HEK293 (cell line): Measurements from ENCODE around the gene ADAM23.

Experiments
- CTCF ChIA-PET: fragments of 350-600 bp; formaldehyde crosslinking; extraction: SDS; loops from one replicate; lab custom pipeline; 2021; ENCODE audit warnings: antibody characterized with exemption; lab: Yijun Ruan, JAX
- POLR2A ChIA-PET: fragments of 300-600 bp; formaldehyde crosslinking; extraction: SDS; loops from one replicate; lab custom pipeline; 2020; ENCODE audit warnings: antibody characterized with exemption, inconsistent platforms; lab: Yijun Ruan, JAX
- H3K27ac ChIP-seq: fragments of 200-500 bp; sonication (Bioruptor generic); 2 replicates; pipeline ENCODE4 v1.5.1; 2014; ENCODE audit warnings: low read depth, low read length, control low read depth, inconsistent platforms; ENCODE audit errors: extremely low read depth
- H3K36me3 ChIP-seq, 2 experiments: fragments of 200-500 bp in 1 of 2; sonication (Bioruptor generic) in 1 of 2; 1 replicate in 1 of 2; 2 replicates in 1 of 2; pipeline ENCODE4 v1.5.1; 2014 to 2017; ENCODE audit warnings: inconsistent platforms in 2 of 2, low read length in 2 of 2; ENCODE audit not compliant: control insufficient read depth in 2 of 2, insufficient read depth in 1 of 2
- H3K4me1 ChIP-seq: fragments of 200-500 bp; sonication (Bioruptor generic); 2 replicates; pipeline ENCODE4 v1.5.1; 2014; ENCODE audit warnings: mild to moderate bottlenecking, low read length, inconsistent platforms; ENCODE audit not compliant: control insufficient read depth, insufficient read depth
- H3K4me3 ChIP-seq: 2 replicates; pipeline ENCODE4 v1.5.1; 2011; ENCODE audit warnings: low read depth, mild to moderate bottlenecking, control low read depth, low read length, moderate library complexity
- H3K9me3 ChIP-seq: fragments of 200-500 bp; sonication (Bioruptor generic); 2 replicates; pipeline ENCODE4 v1.5.1; 2014; ENCODE audit warnings: low read depth, low read length, inconsistent platforms; ENCODE audit not compliant: control insufficient read depth, insufficient read depth
- EGR2 ChIP-seq: fragments of 450-650 bp; formaldehyde crosslinking; IDR thresholded peaks from 2 replicates; pipeline ENCODE4 v1.5.1; 2016; ENCODE audit warnings: low read depth, missing biosample characterization, missing genetic modification characterization
- GLI2 ChIP-seq: fragments of 450-650 bp; formaldehyde crosslinking; IDR thresholded peaks from 2 replicates; pipeline ENCODE4; 2017; ENCODE audit warnings: missing biosample characterization, missing genetic modification characterization, low read depth, borderline replicate concordance
- REPIN1 ChIP-seq: fragments of 450-650 bp; formaldehyde crosslinking; IDR thresholded peaks from 2 replicates; pipeline ENCODE4 v1.5.1; 2017; ENCODE audit warnings: missing biosample characterization, missing genetic modification characterization, low read depth
- SALL2 ChIP-seq: fragments of 450-650 bp; formaldehyde crosslinking; IDR thresholded peaks from 2 replicates; pipeline ENCODE4 v1.5.0; 2017; ENCODE audit warnings: missing biosample characterization, mild to moderate bottlenecking, missing genetic modification characterization, borderline replicate concordance
- SCRT2 ChIP-seq: fragments of 450-650 bp; formaldehyde crosslinking; IDR thresholded peaks from 2 replicates; pipeline ENCODE4 v1.5.1; 2016; ENCODE audit warnings: missing biosample characterization, missing genetic modification characterization
- SETDB1 ChIP-seq: IDR thresholded peaks from one replicate; pipeline ENCODE4 v1.6.1; 2017; ENCODE audit warnings: mild to moderate bottlenecking, low read length, moderate library complexity, mixed read lengths; ENCODE audit not compliant: insufficient read length
- ZBTB21 ChIP-seq: fragments of 450-650 bp; formaldehyde crosslinking; IDR thresholded peaks from 2 replicates; pipeline ENCODE4 v1.5.1; 2017; ENCODE audit warnings: missing biosample characterization, missing genetic modification characterization
- ZNF121 ChIP-seq: fragments of 450-650 bp; formaldehyde crosslinking; IDR thresholded peaks from 2 replicates; pipeline ENCODE4 v1.5.1; 2016; ENCODE audit warnings: missing biosample characterization, missing genetic modification characterization
- ZNF157 ChIP-seq: fragments of 450-650 bp; formaldehyde crosslinking; IDR thresholded peaks from 2 replicates; pipeline ENCODE4 v1.5.1; 2016; ENCODE audit warnings: missing biosample characterization, missing genetic modification characterization
- ZNF175 ChIP-seq: fragments of 450-650 bp; formaldehyde crosslinking; IDR thresholded peaks from 2 replicates; pipeline ENCODE4 v1.5.1; 2016; ENCODE audit warnings: missing biosample characterization, missing genetic modification characterization
- ZNF214 ChIP-seq: fragments of 450-650 bp; formaldehyde crosslinking; IDR thresholded peaks from 2 replicates; pipeline ENCODE4 v1.5.1; 2017; ENCODE audit warnings: missing biosample characterization, mild to moderate bottlenecking, missing genetic modification characterization, borderline replicate concordance
- ZNF239 ChIP-seq: fragments of 450-650 bp; formaldehyde crosslinking; IDR thresholded peaks from 2 replicates; pipeline ENCODE4 v1.5.1; 2016; ENCODE audit warnings: missing biosample characterization, missing genetic modification characterization
- ZNF426 ChIP-seq: fragments of 450-650 bp; formaldehyde crosslinking; IDR thresholded peaks from 2 replicates; pipeline ENCODE4 v1.5.1; 2017; ENCODE audit warnings: missing biosample characterization, missing genetic modification characterization, mild to moderate bottlenecking, inconsistent platforms, moderate library complexity
- ZNF48 ChIP-seq: fragments of 450-650 bp; formaldehyde crosslinking; IDR thresholded peaks from 2 replicates; pipeline ENCODE4 v1.5.1; 2016; ENCODE audit warnings: missing biosample characterization, missing genetic modification characterization
- ZNF610 ChIP-seq: fragments of 450-650 bp; formaldehyde crosslinking; IDR thresholded peaks from 2 replicates; pipeline ENCODE4 v1.5.1; 2016; ENCODE audit warnings: missing biosample characterization, missing genetic modification characterization, borderline replicate concordance
- ZNF776 ChIP-seq: fragments of 450-650 bp; formaldehyde crosslinking; IDR thresholded peaks from 2 replicates; pipeline ENCODE4 v1.5.0; 2017; ENCODE audit warnings: missing biosample characterization, missing genetic modification characterization, borderline replicate concordance
- ZNF792 ChIP-seq: fragments of 450-650 bp; formaldehyde crosslinking; IDR thresholded peaks from 2 replicates; pipeline ENCODE4 v1.5.1; 2016; ENCODE audit warnings: missing biosample characterization, missing genetic modification characterization
- ZNF830 ChIP-seq: fragments of 450-650 bp; IDR thresholded peaks from 2 replicates; pipeline ENCODE4 v1.5.0; 2018; ENCODE audit warnings: missing biosample characterization, missing genetic modification characterization, low read depth, mild to moderate bottlenecking, moderate library complexity
- TF ChIP-seq, protein P1 (sequence below): fragments of 450-650 bp; formaldehyde crosslinking; IDR thresholded peaks from 2 replicates; pipeline ENCODE4 v1.5.1; 2016; ENCODE audit warnings: missing biosample characterization, missing genetic modification characterization
- TF ChIP-seq, protein P2 (sequence below): fragments of 450-650 bp; formaldehyde crosslinking; IDR thresholded peaks from 2 replicates; pipeline ENCODE4 v1.5.0; 2017; ENCODE audit warnings: missing biosample characterization, missing genetic modification characterization, borderline replicate concordance
- TF ChIP-seq, protein P3 (sequence below): fragments of 450-650 bp; formaldehyde crosslinking; IDR thresholded peaks from 2 replicates; pipeline ENCODE4 v1.5.1; 2016; ENCODE audit warnings: missing biosample characterization, missing genetic modification characterization
- TF ChIP-seq, protein P4 (sequence below): fragments of 450-650 bp; formaldehyde crosslinking; IDR thresholded peaks from 2 replicates; pipeline ENCODE4 v1.5.1; 2016; ENCODE audit warnings: missing biosample characterization, missing genetic modification characterization, borderline replicate concordance

ADAM23 gene

DNA sequence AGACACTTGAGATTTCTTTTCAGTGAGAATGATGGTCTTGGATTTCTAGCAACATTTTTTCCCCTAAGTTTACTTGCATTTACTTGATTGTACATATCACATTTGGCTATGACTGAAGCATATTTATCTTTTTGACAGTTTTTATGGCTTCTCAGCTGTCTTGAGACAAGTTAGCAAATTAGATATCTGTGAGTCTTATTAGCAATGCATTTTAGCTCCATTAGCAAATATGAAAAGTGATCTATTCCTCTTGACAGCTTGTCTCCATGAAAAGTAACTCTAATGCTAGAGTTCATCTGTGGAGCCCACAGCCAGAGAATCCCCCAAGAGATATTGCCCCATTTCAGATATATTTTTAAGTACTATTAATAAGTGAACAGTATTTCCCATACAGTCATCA is 126.9 kb downstream of the ADAM23 start (continued):
- TF ChIP-seq, protein P1, sequence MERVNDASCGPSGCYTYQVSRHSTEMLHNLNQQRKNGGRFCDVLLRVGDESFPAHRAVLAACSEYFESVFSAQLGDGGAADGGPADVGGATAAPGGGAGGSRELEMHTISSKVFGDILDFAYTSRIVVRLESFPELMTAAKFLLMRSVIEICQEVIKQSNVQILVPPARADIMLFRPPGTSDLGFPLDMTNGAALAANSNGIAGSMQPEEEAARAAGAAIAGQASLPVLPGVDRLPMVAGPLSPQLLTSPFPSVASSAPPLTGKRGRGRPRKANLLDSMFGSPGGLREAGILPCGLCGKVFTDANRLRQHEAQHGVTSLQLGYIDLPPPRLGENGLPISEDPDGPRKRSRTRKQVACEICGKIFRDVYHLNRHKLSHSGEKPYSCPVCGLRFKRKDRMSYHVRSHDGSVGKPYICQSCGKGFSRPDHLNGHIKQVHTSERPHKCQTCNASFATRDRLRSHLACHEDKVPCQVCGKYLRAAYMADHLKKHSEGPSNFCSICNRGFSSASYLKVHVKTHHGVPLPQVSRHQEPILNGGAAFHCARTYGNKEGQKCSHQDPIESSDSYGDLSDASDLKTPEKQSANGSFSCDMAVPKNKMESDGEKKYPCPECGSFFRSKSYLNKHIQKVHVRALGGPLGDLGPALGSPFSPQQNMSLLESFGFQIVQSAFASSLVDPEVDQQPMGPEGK (tag by site-specific recombination) = no peak
- TF ChIP-seq ZNF48 = no peak

DNA sequence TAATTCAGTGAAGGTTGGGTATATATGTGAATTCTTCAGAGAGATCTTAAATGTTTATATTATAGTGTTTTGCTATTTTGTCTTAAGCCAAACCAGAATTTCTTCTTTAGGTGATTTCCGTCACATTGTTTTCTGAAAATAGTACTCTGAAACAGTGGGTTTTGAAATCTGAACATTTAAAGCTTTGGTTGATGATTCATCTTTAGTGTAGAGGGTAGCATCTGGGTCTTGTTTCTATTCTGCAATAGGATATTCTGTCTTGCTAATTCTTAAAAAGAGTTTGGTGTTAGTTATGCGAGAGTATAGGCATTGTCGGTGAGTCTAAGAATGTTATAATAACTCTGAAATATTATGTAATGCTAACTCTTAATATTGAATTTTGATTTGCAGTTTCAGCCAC is 129.4 kb downstream of the ADAM23 start:
- H3K4me3 ChIP-seq = no peak overlapping the region
- POLR2A ChIA-PET = no interaction called here
- CTCF ChIA-PET = interaction anchor here (0.7 kb wide), 1 partner anchor 59 kb away, joined by 3 read pairs; no protein-coding TSS in a partner anchor

DNA sequence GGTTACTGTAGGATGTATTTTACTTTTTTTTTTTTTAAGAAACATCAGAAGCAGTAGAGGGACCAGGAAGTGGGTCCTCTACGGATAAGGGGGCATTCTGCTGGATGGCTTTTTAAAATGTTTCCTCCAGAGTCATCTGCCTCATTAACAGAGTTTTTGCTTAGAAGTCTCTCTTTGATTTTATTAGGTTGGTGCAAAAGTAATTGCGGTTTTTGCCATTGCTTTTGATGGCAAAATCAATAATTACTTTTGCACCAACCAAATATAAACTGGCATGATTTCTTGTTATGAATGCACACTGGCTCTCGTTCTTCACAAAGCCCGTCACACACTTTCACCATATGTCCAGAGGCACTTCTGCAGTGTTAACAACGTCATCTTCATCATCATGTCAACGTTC is 130.5 kb downstream of the ADAM23 start:
- no peak for TF ChIP-seq ZNF239 (tag by site-specific recombination)
- TF ChIP-seq, protein P2, sequence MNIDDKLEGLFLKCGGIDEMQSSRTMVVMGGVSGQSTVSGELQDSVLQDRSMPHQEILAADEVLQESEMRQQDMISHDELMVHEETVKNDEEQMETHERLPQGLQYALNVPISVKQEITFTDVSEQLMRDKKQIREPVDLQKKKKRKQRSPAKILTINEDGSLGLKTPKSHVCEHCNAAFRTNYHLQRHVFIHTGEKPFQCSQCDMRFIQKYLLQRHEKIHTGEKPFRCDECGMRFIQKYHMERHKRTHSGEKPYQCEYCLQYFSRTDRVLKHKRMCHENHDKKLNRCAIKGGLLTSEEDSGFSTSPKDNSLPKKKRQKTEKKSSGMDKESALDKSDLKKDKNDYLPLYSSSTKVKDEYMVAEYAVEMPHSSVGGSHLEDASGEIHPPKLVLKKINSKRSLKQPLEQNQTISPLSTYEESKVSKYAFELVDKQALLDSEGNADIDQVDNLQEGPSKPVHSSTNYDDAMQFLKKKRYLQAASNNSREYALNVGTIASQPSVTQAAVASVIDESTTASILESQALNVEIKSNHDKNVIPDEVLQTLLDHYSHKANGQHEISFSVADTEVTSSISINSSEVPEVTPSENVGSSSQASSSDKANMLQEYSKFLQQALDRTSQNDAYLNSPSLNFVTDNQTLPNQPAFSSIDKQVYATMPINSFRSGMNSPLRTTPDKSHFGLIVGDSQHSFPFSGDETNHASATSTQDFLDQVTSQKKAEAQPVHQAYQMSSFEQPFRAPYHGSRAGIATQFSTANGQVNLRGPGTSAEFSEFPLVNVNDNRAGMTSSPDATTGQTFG (tag by site-specific recombination) = no peak
- no peak for TF ChIP-seq SETDB1
- no peak for TF ChIP-seq ZBTB21 (tag by site-specific recombination)
- no peak for TF ChIP-seq SALL2 (tag by site-specific recombination)
- no peak for TF ChIP-seq GLI2
- TF ChIP-seq ZNF776 (tag by site-specific recombination) = no peak
- no peaks in the 10 kb centered on the region for H3K4me1 ChIP-seq
- ChIA-PET CTCF (no interaction called here), POLR2A (no interaction called here)
- H3K27ac ChIP-seq = no peak overlapping the region
- H3K4me3 ChIP-seq = no peak overlapping the region
- H3K9me3 ChIP-seq = no peaks in the 10 kb centered on the region
- peaks cover 0 to 3% of the 10 kb centered on the region in 2 experiments; a peak in 1 of 3 replicates for H3K36me3 ChIP-seq

More for the DNA sequence above, 129.4 kb downstream of the ADAM23 start:
- no peaks in the 10 kb centered on the region for H3K4me1 ChIP-seq
- H3K27ac ChIP-seq = no peak overlapping the region
- H3K36me3 ChIP-seq = peaks cover 0 to 5% of the 10 kb centered on the region in 2 experiments; a peak in 1 of 3 replicates
- TF ChIP-seq, protein P3, sequence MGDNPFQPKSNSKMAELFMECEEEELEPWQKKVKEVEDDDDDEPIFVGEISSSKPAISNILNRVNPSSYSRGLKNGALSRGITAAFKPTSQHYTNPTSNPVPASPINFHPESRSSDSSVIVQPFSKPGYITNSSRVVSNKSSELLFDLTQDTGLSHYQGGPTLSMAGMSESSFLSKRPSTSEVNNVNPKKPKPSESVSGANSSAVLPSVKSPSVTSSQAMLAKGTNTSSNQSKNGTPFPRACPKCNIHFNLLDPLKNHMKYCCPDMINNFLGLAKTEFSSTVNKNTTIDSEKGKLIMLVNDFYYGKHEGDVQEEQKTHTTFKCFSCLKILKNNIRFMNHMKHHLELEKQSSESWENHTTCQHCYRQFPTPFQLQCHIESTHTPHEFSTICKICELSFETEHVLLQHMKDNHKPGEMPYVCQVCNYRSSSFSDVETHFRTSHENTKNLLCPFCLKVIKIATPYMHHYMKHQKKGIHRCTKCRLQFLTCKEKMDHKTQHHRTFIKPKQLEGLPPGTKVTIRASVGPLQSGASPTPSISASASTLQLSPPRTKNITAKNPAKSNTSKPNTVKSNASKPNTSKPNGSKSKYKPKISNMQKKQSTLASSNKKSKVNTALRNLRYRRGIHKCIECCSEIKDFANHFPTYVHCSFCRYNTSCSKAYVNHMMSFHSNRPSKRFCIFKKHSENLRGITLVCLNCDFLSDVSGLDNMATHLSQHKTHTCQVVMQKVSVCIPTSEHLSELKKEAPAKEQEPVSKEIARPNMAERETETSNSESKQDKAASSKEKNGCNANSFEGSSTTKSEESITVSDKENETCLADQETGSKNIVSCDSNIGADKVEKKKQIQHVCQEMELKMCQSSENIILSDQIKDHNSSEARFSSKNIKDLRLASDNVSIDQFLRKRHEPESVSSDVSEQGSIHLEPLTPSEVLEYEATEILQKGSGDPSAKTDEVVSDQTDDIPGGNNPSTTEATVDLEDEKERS = no peak
- TF ChIP-seq ZNF214 (tag by site-specific recombination) (no peak), ZNF830 (tag by site-specific recombination) (no peak), ZNF121 (no peak), ZNF792 (tag by site-specific recombination) (no peak), ZNF426 (tag by site-specific recombination) (no peak), EGR2 (tag by site-specific recombination) (no peak), ZNF610 (no peak), ZNF157 (tag by site-specific recombination) (no peak), ZNF175 (no peak), REPIN1 (tag by site-specific recombination) (no peak), SCRT2 (tag by site-specific recombination) (no peak), ZBTB21 (tag by site-specific recombination) (no peak)
- TF ChIP-seq, protein P4, sequence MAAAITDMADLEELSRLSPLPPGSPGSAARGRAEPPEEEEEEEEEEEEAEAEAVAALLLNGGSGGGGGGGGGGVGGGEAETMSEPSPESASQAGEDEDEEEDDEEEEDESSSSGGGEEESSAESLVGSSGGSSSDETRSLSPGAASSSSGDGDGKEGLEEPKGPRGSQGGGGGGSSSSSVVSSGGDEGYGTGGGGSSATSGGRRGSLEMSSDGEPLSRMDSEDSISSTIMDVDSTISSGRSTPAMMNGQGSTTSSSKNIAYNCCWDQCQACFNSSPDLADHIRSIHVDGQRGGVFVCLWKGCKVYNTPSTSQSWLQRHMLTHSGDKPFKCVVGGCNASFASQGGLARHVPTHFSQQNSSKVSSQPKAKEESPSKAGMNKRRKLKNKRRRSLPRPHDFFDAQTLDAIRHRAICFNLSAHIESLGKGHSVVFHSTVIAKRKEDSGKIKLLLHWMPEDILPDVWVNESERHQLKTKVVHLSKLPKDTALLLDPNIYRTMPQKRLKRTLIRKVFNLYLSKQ (tag by site-specific recombination) = no peak
- no peaks in the 10 kb centered on the region for H3K9me3 ChIP-seq
